ENCODE data around the gene GALNT1. TPM values are rescaled to one million over a fixed set of nuclear protein-coding genes. Genes with fewer than 3 reads are reported as not detected.

GALNT1 gene
- total and polyA plus RNA-seq, 7 experiments from 2014 or later: 20.9 to 42.0 (median 29.3) TPM

- POLR2A ChIA-PET: no interaction called here
- no peak overlapping the region for H3K4me3 Mint-ChIP-seq
- DNase-seq (no peak), ATAC-seq (no peak)
- Histone ChIP-seq H3K9me3 (ENCODE audit: control insufficient read depth in 2 of 3, low read length in 3 of 3) (peaks cover 0 to 12% (median 6%) of the 10 kb centered on the region in 3 experiments), H3K27me3 (ENCODE audit: control insufficient read depth in 2 of 2, insufficient read depth in 2 of 2, low read length in 2 of 2) (no peaks in the 10 kb centered on the region), H3K4me3 (ENCODE audit: low read length) (no peak overlapping the region), H3K27ac (ENCODE audit: low read depth, low read length) (no peak overlapping the region), H3K36me3 (ENCODE audit: control insufficient read depth in 2 of 3, insufficient read depth in 3 of 3, low read length in 3 of 3) (no peaks in the 10 kb centered on the region), H3K4me1 (ENCODE audit: control insufficient read depth in 2 of 2, insufficient read depth in 2 of 2, low read length in 2 of 2) (no peaks in the 10 kb centered on the region)
- no peak overlapping the region for H3K27ac Mint-ChIP-seq
- peaks cover 3 to 36% (median 28%) of the 10 kb centered on the region in 7 donors for H3K4me1 Mint-ChIP-seq
- H3K36me3 Mint-ChIP-seq: peaks cover 9 to 42% (median 33%) of the 10 kb centered on the region in 5 donors
- no peaks in the 10 kb centered on the region for H3K27me3 Mint-ChIP-seq
- H3K9me3 Mint-ChIP-seq: peaks cover 8 to 43% (median 26%) of the 10 kb centered on the region in 11 donors
- CTCF ChIA-PET: no interaction called here
- intact Hi-C loops (cut with micrococcal nuclease): no loop called here
These were observed 16.2 kb downstream of the GALNT1 start for GRCh38 chr18:35597758-35598157.

GRCh38 chr18:35602193-35602820 is 20.8 kb downstream of the GALNT1 start:
- no peaks in the 10 kb centered on the region for H3K27me3 ChIP-seq (ENCODE audit: control insufficient read depth in 2 of 2, insufficient read depth in 2 of 2, low read length in 2 of 2)
- no peaks in the 10 kb centered on the region for H3K4me1 ChIP-seq (ENCODE audit: control insufficient read depth in 2 of 2, insufficient read depth in 2 of 2, low read length in 2 of 2)
- ChIA-PET POLR2A (no interaction called here), CTCF (interaction anchor here (0.7 kb wide), 1 partner anchor 13 kb away, joined by 3 read pairs; no protein-coding TSS in a partner anchor)
- peaks cover 0 to 16% (median 6%) of the 10 kb centered on the region in 3 experiments for H3K9me3 ChIP-seq (ENCODE audit: control insufficient read depth in 2 of 3, low read length in 3 of 3)
- intact Hi-C loops (cut with micrococcal nuclease): no loop called here
- DNase-seq (no peak), ATAC-seq (no peak)
- H3K4me3 ChIP-seq (ENCODE audit: low read length): no peak overlapping the region
- H3K27ac Mint-ChIP-seq: no peak overlapping the region
- H3K27ac ChIP-seq (ENCODE audit: low read depth, low read length): no peak overlapping the region
- no peaks in the 10 kb centered on the region for H3K36me3 ChIP-seq (ENCODE audit: control insufficient read depth in 2 of 3, insufficient read depth in 3 of 3, low read length in 3 of 3)
- H3K27me3 Mint-ChIP-seq: no peaks in the 10 kb centered on the region
- peaks cover 9 to 57% (median 48%) of the 10 kb centered on the region in 5 donors for H3K36me3 Mint-ChIP-seq
- peak overlapping the region in 2 of 10 donors; percentile 11 to 32 for H3K4me3 Mint-ChIP-seq
- H3K9me3 Mint-ChIP-seq: peaks cover 15 to 56% (median 35%) of the 10 kb centered on the region in 11 donors
- H3K4me1 Mint-ChIP-seq: peaks cover 7 to 42% (median 25%) of the 10 kb centered on the region in 7 donors

GRCh38 chr18:35603008-35603407 is 21.5 kb downstream of the GALNT1 start:
- H3K27me3 Mint-ChIP-seq: no peaks in the 10 kb centered on the region
- CTCF ChIA-PET: no interaction called here

GRCh38 chr18:35603528-35603927 is 22.0 kb downstream of the GALNT1 start:
- POLR2A ChIA-PET: no interaction called here

More at GRCh38 chr18:35603008-35603407, 21.5 kb downstream of the GALNT1 start:
- Mint-ChIP-seq H3K36me3 (peaks cover 9 to 60% (median 48%) of the 10 kb centered on the region in 5 donors), H3K27ac (no peak overlapping the region), H3K4me1 (peaks cover 7 to 47% (median 30%) of the 10 kb centered on the region in 7 donors), H3K4me3 (no peak overlapping the region), H3K9me3 (peaks cover 15 to 56% (median 35%) of the 10 kb centered on the region in 11 donors)
- no peak overlapping the region for H3K27ac ChIP-seq (ENCODE audit: low read depth, low read length)
- H3K4me1 ChIP-seq (ENCODE audit: control insufficient read depth in 2 of 2, insufficient read depth in 2 of 2, low read length in 2 of 2): no peaks in the 10 kb centered on the region
- H3K4me3 ChIP-seq (ENCODE audit: low read length): no peak overlapping the region
- intact Hi-C loops (cut with micrococcal nuclease): no loop called here
- POLR2A ChIA-PET: no interaction called here
- ATAC-seq: no peak
- no peaks in the 10 kb centered on the region for H3K36me3 ChIP-seq (ENCODE audit: control insufficient read depth in 2 of 3, insufficient read depth in 3 of 3, low read length in 3 of 3)
- H3K27me3 ChIP-seq (ENCODE audit: control insufficient read depth in 2 of 2, insufficient read depth in 2 of 2, low read length in 2 of 2): no peaks in the 10 kb centered on the region
- H3K9me3 ChIP-seq (ENCODE audit: control insufficient read depth in 2 of 3, low read length in 3 of 3): peaks cover 0 to 16% (median 6%) of the 10 kb centered on the region in 3 experiments
- no peak for DNase-seq

GRCh38 chr18:35604369-35604768 is 22.8 kb downstream of the GALNT1 start:
- intact Hi-C loops (cut with micrococcal nuclease): no loop called here
- DNase-seq: no peak
- Mint-ChIP-seq H3K4me3 (no peak overlapping the region), H3K4me1 (peaks cover 7 to 58% (median 36%) of the 10 kb centered on the region in 7 donors), H3K36me3 (peaks cover 6 to 55% (median 38%) of the 10 kb centered on the region in 5 donors), H3K27me3 (no peaks in the 10 kb centered on the region), H3K27ac (no peak overlapping the region), H3K9me3 (peaks cover 15 to 48% (median 35%) of the 10 kb centered on the region in 11 donors)
- H3K27ac ChIP-seq (ENCODE audit: low read depth, low read length): no peak overlapping the region
- H3K36me3 ChIP-seq (ENCODE audit: control insufficient read depth in 2 of 3, insufficient read depth in 3 of 3, low read length in 3 of 3): no peaks in the 10 kb centered on the region
- H3K9me3 ChIP-seq (ENCODE audit: control insufficient read depth in 2 of 3, low read length in 3 of 3): peaks cover 0 to 16% (median 6%) of the 10 kb centered on the region in 3 experiments
- no peaks in the 10 kb centered on the region for H3K27me3 ChIP-seq (ENCODE audit: control insufficient read depth in 2 of 2, insufficient read depth in 2 of 2, low read length in 2 of 2)
- ChIA-PET POLR2A (no interaction called here), CTCF (no interaction called here)
- no peaks in the 10 kb centered on the region for H3K4me1 ChIP-seq (ENCODE audit: control insufficient read depth in 2 of 2, insufficient read depth in 2 of 2, low read length in 2 of 2)
- no peak overlapping the region for H3K4me3 ChIP-seq (ENCODE audit: low read length)
- ATAC-seq: no peak

More at GRCh38 chr18:35603528-35603927, 22.0 kb downstream of the GALNT1 start:
- Mint-ChIP-seq H3K9me3 (peaks cover 15 to 53% (median 35%) of the 10 kb centered on the region in 11 donors), H3K27ac (no peak overlapping the region), H3K4me1 (peaks cover 7 to 51% (median 32%) of the 10 kb centered on the region in 7 donors), H3K36me3 (peaks cover 6 to 57% (median 45%) of the 10 kb centered on the region in 5 donors), H3K27me3 (no peaks in the 10 kb centered on the region), H3K4me3 (no peak overlapping the region)
- intact Hi-C loops (cut with micrococcal nuclease): no loop called here
- Histone ChIP-seq H3K4me1 (ENCODE audit: control insufficient read depth in 2 of 2, insufficient read depth in 2 of 2, low read length in 2 of 2) (no peaks in the 10 kb centered on the region), H3K36me3 (ENCODE audit: control insufficient read depth in 2 of 3, insufficient read depth in 3 of 3, low read length in 3 of 3) (no peaks in the 10 kb centered on the region), H3K27ac (ENCODE audit: low read depth, low read length) (no peak overlapping the region), H3K27me3 (ENCODE audit: control insufficient read depth in 2 of 2, insufficient read depth in 2 of 2, low read length in 2 of 2) (no peaks in the 10 kb centered on the region), H3K9me3 (ENCODE audit: control insufficient read depth in 2 of 3, low read length in 3 of 3) (peaks cover 0 to 16% (median 6%) of the 10 kb centered on the region in 3 experiments), H3K4me3 (ENCODE audit: low read length) (no peak overlapping the region)
- DNase-seq (no peak), ATAC-seq (no peak)
- CTCF ChIA-PET: no interaction called here

- intact Hi-C loops (cut with micrococcal nuclease): no loop called here
- Histone ChIP-seq H3K27ac (ENCODE audit: low read depth, low read length) (no peak overlapping the region), H3K9me3 (ENCODE audit: control insufficient read depth in 2 of 3, low read length in 3 of 3) (peaks cover 0 to 16% (median 6%) of the 10 kb centered on the region in 3 experiments), H3K27me3 (ENCODE audit: control insufficient read depth in 2 of 2, insufficient read depth in 2 of 2, low read length in 2 of 2) (no peaks in the 10 kb centered on the region), H3K4me3 (ENCODE audit: low read length) (no peak overlapping the region), H3K36me3 (ENCODE audit: control insufficient read depth in 2 of 3, insufficient read depth in 3 of 3, low read length in 3 of 3) (no peaks in the 10 kb centered on the region), H3K4me1 (ENCODE audit: control insufficient read depth in 2 of 2, insufficient read depth in 2 of 2, low read length in 2 of 2) (no peaks in the 10 kb centered on the region)
- ATAC-seq (no peak), DNase-seq (no peak)
- H3K4me1 Mint-ChIP-seq: peaks cover 7 to 49% (median 32%) of the 10 kb centered on the region in 7 donors
- H3K4me3 Mint-ChIP-seq: no peak overlapping the region
- POLR2A ChIA-PET: no interaction called here
- peaks cover 6 to 42% (median 25%) of the 10 kb centered on the region in 5 donors for H3K36me3 Mint-ChIP-seq
- H3K9me3 Mint-ChIP-seq: peaks cover 12 to 34% (median 26%) of the 10 kb centered on the region in 11 donors
- H3K27ac Mint-ChIP-seq: peak overlapping the region in 2 of 9 donors; percentile 8 to 21
- no peaks in the 10 kb centered on the region for H3K27me3 Mint-ChIP-seq
- CTCF ChIA-PET: no interaction called here
These were observed 24.3 kb downstream of the GALNT1 start for GRCh38 chr18:35605686-35606417.

Data from naive thymus-derived CD4-positive, alpha-beta T cell (primary cell).